ENCODE results near the gene PLCB1. TPM values are rescaled to one million over a fixed set of nuclear protein-coding genes. Genes with fewer than 3 reads are reported as not detected.

Gene PLCB1
- polyA plus RNA-seq, 1 donor (not counting 4 experiments of a cell fraction or from before 2014, with no cell fraction given) = 0.37 TPM

- Histone ChIP-seq H3K27ac (ENCODE audit: control insufficient read depth, insufficient read depth, low read length) (no peak overlapping the region), H3K4me1 (ENCODE audit: control insufficient read depth, extremely low read depth, insufficient read depth, low read length) (no peaks in the 10 kb centered on the region), H3K79me2 (ENCODE audit: control insufficient read depth, insufficient read depth, low read length) (no peaks in the 10 kb centered on the region), H3K4me2 (ENCODE audit: control insufficient read depth, extremely low read depth, insufficient read depth, low read depth, low read length) (no peak overlapping the region), H2AFZ (ENCODE audit: control insufficient read depth, low read length) (no peak overlapping the region), H3K27me3 (ENCODE audit: control insufficient read depth, extremely low read depth, insufficient read depth, low read length) (no peaks in the 10 kb centered on the region), H3K9me1 (ENCODE audit: control insufficient read depth, extremely low read depth, insufficient read depth, low read length) (no peaks in the 10 kb centered on the region), H3K9me3 (ENCODE audit: control insufficient read depth, low read depth, low read length) (no peaks in the 10 kb centered on the region), H4K20me1 (ENCODE audit: control insufficient read depth, extremely low read depth, insufficient read depth, low read length) (no peaks in the 10 kb centered on the region), H3K36me3 (ENCODE audit: control insufficient read depth in 2 of 2, extremely low read depth in 1 of 2, insufficient read depth in 2 of 2, low read length in 2 of 2) (no peaks in the 10 kb centered on the region), H3K9ac (ENCODE audit: control insufficient read depth, extremely low read depth, insufficient read depth, low read length) (no peak overlapping the region), H3K4me3 (ENCODE audit: control insufficient read depth in 2 of 3, extremely low read depth in 1 of 3, insufficient read depth in 2 of 3, low read depth in 1 of 3, low read length in 3 of 3) (no peak overlapping the region)
- DNase-seq (ENCODE audit: low read depth, low spot score) (no peak), FAIRE-seq (no peak)
- dilution Hi-C loops (cut with MboI; ENCODE audit: extremely low pct_ligation_motif_present, low sequenced_read_pairs) = no loop called here
- TF ChIP-seq EZH2 (IDR thresholded peaks at IDR 0.05; ENCODE audit: low read length) (no peak), CTCF (optimal IDR thresholded peaks at IDR 0.05 in 1 of 3, IDR thresholded peaks at IDR 0.05 in 1 of 3, conservative IDR thresholded peaks at IDR 0.05 in 1 of 3; ENCODE audit: extremely low read depth in 1 of 3, insufficient read depth in 2 of 3, low read length in 3 of 3) (no peak)
Measured at GRCh38 chr20:8627340-8628004, 495.4 kb downstream of the PLCB1 start.

GRCh38 chr20:8631271-8631670 lies 499.2 kb downstream of the PLCB1 start:
- dilution Hi-C loops (cut with MboI; ENCODE audit: extremely low pct_ligation_motif_present, low sequenced_read_pairs) = no loop called here
- no peak overlapping the region for H3K4me2 ChIP-seq (ENCODE audit: control insufficient read depth, extremely low read depth, insufficient read depth, low read depth, low read length)
- no peak overlapping the region for H2AFZ ChIP-seq (ENCODE audit: control insufficient read depth, low read length)
- H3K36me3 ChIP-seq (ENCODE audit: control insufficient read depth in 2 of 2, extremely low read depth in 1 of 2, insufficient read depth in 2 of 2, low read length in 2 of 2) = no peaks in the 10 kb centered on the region
- H3K27me3 ChIP-seq (ENCODE audit: control insufficient read depth, extremely low read depth, insufficient read depth, low read length) = no peaks in the 10 kb centered on the region
- H3K4me1 ChIP-seq (ENCODE audit: control insufficient read depth, extremely low read depth, insufficient read depth, low read length) = no peaks in the 10 kb centered on the region
- no peaks in the 10 kb centered on the region for H3K9me3 ChIP-seq (ENCODE audit: control insufficient read depth, low read depth, low read length)
- H3K27ac ChIP-seq (ENCODE audit: control insufficient read depth, insufficient read depth, low read length) = no peak overlapping the region
- no peak overlapping the region for H3K9ac ChIP-seq (ENCODE audit: control insufficient read depth, extremely low read depth, insufficient read depth, low read length)
- FAIRE-seq = no peak
- no peak for TF ChIP-seq EZH2 (IDR thresholded peaks at IDR 0.05; ENCODE audit: low read length)
- TF ChIP-seq CTCF (optimal IDR thresholded peaks at IDR 0.05 in 1 of 3, IDR thresholded peaks at IDR 0.05 in 1 of 3, conservative IDR thresholded peaks at IDR 0.05 in 1 of 3; ENCODE audit: extremely low read depth in 1 of 3, insufficient read depth in 2 of 3, low read length in 3 of 3) = no peak
- H3K79me2 ChIP-seq (ENCODE audit: control insufficient read depth, insufficient read depth, low read length) = no peaks in the 10 kb centered on the region
- no peak overlapping the region for H3K4me3 ChIP-seq (ENCODE audit: control insufficient read depth in 2 of 3, extremely low read depth in 1 of 3, insufficient read depth in 2 of 3, low read depth in 1 of 3, low read length in 3 of 3)
- H3K9me1 ChIP-seq (ENCODE audit: control insufficient read depth, extremely low read depth, insufficient read depth, low read length) = no peaks in the 10 kb centered on the region
- no peak for DNase-seq (ENCODE audit: low read depth, low spot score)
- no peaks in the 10 kb centered on the region for H4K20me1 ChIP-seq (ENCODE audit: control insufficient read depth, extremely low read depth, insufficient read depth, low read length)

All from keratinocyte (primary cell).